NCI-H2196 treated with DMSO at 0.1 percent for 48 hours (cell line): ENCODE measurements around the gene YAE1.
A peak's percentile ranks its signal among the peaks of the same experiment; 100 is the strongest.
"Not testable (repeated sequence)": the region's sequence is repeated elsewhere in the genome, so short reads cannot be mapped to it uniquely, and the experiment has no call there.

ENCODE experiments used
- DNase-seq: peaks from one replicate; lab custom pipeline; 2025; ENCODE audit not compliant: unreplicated experiment; lab: John Stamatoyannopoulos, UW

Gene YAE1, protein sequence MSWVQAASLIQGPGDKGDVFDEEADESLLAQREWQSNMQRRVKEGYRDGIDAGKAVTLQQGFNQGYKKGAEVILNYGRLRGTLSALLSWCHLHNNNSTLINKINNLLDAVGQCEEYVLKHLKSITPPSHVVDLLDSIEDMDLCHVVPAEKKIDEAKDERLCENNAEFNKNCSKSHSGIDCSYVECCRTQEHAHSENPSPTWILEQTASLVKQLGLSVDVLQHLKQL

DNA sequence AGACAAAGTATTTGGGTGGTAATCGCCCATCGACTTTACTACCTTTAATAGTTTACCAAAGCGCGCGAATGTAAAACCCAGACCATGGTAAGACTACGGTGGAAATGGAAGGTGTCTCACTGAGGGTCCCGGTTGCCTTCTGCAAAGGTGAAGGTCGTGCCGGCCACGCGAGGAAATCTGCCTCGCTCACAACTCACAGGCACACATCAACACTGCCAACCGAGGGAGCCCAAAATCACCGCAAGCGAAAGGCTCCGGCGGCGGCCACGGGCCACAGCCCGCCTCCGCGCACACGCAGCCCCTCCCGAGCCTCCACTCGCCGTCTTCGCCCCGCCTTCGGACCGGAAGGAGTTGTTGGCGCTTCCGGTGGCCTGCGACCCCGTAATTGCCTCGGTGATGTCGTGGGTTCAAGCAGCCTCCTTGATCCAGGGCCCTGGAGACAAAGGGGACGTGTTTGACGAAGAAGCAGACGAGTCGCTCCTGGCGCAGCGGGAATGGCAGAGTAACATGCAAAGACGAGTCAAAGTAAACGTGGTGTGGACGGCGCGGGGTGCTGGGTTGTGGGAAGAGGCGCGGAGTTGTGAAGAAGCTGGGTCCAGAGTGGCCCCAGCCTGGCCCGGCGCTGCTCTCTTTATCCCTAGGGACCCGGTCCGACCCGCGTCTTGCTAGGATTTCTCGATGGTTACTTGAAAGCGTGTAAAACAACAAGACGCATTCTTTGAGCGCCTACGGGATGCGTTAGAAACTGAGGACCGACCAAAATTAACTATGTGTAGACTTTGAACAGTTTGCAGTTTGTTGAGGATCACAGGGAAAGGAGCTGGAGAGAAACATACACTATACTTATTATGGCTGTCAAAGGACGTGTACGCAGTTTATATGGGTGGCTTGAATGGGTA lies at the start of gene YAE1:
Gene YAE1, plus strand, starts transcription at position 382 of the 899 bp plus-strand sequence. Its CDS starts 15 bp downstream, at position 397.
- peak; percentile 51 for DNase-seq

DNA sequence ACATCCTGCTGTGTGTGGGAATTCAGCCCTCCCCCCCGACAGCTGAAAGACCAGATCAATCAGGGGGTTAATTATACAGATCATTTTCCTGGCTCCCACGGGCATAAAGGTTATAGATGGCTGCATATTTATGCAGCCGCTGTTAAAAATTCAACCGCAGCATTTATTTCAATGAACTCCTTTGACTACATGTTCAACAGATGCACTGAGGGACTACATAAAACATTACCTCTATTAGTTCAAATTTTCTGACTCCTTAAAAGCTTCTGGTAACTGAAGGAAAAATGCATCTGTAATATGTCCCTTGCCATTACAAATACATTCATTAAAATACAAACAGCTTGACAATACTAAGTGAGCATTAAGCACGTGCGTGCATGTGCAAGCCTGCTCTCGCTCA lies 49.7 kb upstream of the YAE1 start:
- no peak for DNase-seq

DNA sequence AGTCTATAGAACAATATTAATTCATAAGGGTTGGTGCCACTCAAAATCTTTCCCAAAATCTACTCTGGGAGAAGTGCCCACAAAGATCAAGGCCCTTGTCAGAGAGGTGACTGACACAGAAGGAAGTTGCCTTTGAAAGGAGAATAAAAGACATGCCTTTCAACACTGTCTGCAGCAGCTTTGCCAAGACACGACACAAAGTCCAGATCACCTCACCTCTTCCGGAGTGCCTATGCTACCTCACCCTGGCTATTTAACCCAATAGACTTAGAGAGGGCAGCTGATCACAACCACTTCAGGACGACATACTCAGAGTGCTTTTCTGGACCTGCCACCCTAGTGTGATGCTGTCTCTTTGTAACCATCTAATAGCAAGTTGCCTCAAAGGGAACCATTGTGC lies 49.0 kb upstream of the YAE1 start:
- no peak for DNase-seq

DNA sequence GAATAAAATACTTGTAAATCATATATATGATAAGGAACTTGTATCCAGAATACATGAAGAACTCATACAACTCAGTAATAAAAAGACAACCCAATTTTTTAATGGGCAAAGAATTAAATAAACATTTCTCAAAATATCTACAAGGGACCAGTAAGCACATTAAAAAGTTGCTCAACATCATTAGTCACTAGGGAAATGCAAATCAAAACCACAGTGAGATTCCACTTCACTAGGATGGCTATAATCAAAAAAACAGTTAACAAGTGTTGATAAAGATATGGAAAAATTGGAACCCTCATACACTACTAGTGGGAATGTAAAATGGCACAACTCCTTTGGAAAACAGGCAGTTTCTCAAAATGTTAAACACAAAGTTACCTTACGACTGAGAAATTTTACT lies 40.3 kb upstream of the YAE1 start:
- DNase-seq, result no peak

DNA sequence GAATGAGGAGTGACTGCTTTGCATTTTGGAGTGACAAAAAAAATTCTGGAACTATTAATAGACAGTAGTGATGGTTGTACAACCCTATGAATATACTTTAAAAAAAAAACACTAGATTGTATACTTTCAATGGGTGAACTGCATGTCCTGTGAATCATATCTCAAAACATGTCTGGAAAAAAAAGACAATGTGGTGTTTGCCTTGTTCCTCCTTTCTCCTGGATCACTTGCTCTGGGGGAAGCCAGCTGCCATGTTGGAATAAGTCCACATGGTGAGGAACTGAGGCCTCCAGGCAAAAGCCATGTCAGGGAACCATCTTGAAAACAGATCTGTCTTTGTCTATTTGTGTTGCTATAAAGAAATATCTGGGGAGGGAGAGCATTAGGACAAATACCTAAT lies 39.5 kb upstream of the YAE1 start:
- no peak for DNase-seq

DNA sequence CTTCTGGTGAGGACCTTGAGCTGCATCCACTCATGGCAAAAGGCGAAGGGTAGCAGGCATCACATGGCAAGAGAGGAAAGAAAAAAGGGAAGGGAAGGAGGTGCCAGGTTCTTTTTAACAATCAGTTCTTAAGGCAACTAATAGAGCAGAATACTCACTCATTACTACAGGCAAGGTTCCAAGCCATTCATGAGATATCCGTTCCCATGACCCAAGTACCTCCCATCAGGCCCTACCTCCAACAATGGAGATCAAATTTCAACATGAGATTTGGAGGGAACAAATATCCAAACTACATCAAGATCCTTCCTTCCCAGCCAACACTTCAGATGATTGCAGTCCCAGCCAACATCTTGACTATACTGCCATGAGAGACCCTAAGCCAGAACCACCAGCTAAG lies 38.9 kb upstream of the YAE1 start:
- no peak for DNase-seq

DNA sequence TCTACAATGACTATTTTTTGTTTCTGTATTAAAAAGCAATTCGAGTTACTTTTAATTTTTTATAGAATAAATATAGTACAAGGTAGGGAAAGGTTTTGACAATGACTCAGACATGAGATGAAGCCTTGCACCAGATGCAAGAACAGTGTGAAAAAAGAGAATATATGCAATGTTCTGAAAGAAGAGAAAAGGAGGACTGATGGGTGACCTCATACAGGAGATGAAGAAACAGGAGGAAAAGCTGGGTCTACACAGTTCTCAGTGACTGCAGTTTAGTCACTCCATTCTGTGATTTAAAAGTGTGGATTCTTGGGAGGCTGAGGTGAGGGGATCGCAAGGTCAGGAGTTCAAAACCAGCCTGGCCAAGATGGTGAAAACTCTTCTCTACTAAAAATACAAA lies 38.3 kb upstream of the YAE1 start:
- DNase-seq, result no peak

DNA sequence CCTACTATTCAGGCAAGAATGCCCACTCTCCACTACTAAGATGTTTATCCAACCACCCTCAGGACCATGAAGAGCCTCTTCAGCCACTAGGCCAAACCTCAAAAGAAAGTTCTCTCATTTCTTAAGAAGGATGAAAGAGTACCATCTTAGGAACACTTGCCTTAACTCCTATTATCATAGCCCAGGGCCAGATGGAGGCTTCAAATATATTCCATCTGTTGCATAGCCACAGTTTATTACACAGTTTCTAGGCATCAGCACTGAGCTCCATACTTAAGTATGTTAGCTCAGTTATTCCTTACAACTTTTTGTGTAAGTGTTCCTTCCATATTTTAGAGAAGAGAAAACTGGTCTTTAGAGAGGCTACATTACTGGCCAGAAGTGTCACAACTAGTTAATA lies 37.4 kb upstream of the YAE1 start:
- DNase-seq, result no peak

DNA sequence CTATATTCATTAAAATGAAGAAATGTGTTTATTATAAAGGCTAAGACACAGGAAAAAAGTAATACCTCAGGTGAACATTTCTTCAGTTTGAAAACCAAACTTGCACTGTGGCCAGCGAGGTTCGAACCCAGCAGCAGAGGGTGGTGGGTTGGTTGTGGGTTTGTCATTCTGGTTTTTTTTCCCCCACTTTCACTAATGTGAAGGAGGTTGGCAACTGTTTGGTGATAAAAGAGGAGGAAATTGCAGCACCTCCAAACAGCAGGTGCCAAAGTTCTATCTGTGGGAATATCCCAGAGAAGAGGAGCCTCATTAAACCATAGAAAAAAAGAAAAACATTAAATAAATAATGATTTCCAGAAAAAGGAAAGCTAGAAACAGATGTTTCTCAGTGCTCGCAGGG lies 36.6 kb upstream of the YAE1 start:
- no peak for DNase-seq

DNA sequence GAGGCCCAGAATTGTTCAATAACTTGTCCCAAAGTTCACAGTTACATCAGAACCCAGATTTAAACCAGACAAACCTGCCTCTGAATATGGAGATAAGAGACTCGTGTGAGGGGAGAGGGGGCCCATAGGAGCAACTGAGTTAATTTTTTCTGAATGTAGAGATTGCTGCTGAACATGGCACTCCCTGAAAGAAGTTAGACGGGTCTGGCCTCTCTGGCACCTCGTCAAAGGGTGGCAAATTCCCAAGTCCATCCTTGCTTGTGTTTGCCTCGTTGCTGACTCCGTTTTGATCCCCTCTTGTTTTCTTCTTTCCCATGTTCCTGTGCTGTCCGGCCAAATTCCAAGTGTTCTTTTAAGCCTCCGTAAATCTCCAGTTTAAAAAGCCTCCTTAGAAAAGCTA lies 35.2 kb upstream of the YAE1 start:
- DNase-seq, result no peak

DNA sequence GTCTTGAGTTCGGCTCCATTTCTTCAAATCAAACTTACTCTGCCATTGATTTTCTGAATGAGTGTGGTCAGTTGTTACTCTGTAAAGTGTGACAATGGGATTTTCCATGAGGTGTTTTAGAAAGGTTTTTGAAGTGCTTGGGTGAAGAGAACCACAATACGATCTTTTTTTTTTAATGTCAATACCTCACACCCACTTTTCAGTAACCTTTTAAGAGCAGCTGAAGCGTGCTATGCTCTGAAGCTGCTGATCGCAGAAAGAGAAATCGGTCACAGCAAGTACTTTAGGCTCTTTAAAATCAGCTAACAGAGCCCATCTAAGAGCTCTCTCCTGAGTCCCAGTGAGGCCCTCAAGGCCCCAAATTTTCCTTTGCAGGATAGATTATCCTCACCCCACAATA lies 34.4 kb upstream of the YAE1 start:
- no peak for DNase-seq

DNA sequence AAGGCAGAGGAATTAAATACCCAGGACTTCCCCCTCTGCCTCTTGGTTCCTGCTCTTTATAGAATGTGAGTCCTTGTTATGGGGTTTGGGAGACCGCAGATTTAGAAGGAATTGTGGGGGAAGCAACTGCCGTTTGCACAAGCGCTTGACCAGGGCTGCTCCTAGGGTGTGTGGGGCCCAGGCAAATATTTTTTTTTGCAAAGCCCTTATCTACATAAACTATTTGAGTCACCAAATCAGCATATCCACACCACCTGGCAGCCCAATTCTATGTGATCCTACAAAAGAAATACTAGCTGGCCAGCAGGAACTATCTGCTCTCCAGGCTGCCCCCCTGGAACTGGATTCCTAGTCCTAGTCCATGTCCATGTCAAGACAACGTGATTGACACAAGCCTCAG lies 33.4 kb upstream of the YAE1 start:
- DNase-seq, result no peak

DNA sequence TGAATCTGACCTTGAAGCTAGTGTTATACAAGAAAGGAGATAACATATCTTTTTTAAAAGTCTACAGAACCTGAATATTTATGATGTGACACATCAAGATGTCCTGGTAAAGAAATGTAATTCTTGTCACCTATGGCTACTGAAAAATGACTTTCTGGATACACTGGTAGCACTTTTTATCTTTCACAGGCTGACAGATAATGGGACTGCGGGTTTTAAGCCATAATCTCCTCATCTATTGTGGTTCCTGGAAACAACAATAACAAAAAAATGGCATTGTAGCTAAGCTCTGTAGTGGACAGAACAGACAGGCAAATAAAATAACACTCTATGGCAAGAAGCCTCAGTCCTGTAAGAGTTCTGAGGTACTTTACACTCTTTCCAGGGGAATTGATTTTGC lies 31.6 kb upstream of the YAE1 start:
- DNase-seq, result no peak

DNA sequence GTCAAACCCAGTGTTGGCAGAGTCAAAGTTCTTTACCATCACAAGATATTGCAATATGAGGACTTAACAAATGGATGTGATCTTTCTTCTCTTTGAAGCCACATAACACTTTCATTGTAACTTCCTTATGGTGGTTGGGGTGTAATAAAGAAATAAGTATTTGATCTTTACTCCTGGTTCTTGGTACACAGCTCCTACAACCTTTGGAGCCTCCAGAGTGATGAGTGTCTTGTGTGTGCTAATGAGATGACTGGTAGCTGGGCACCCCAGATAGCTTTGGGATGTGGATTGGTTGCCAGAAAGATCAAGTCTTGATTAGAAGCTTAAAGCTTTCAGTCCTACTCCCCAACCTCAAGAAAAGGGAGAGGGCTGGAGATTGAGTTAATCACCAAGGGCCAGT lies 31.1 kb upstream of the YAE1 start:
- no peak for DNase-seq

DNA sequence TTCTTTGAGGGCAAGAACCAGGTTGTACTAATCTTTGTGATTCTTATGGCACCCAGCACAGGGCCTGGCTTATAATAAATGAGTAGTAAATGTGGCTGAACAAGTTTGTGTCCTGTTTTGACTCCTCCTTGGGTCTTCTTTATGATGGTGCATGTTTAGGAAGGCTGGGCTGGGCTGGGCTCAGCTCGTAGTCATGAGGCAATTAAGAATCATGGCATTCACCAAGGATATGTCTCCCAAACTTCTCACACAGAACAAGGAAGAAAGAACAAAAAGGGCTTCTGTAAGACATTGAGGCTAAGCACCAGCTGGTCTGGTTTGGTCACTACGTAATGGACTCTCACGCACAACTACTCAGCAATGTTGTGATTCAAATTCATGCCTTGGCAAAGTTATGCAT lies 30.5 kb upstream of the YAE1 start:
- no peak for DNase-seq

DNA sequence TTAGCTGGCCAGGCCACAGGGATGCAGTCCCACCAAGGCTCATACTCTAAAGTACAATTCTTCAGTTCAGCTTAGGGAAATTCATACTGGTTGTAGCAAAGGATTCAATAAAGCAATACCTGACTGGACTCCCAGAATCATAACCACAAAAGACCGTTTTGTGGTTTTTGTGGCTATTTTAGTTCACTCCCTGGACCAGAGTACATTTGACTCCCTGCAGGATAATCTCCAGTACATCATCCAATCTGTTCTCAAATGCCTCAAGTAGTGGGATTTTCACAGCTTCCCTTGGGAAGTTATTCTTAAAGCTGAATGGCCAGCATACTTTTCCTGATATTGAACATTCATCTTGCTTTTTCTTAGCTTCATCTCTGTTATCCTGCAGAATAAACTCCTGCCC lies 29.3 kb upstream of the YAE1 start:
- no peak for DNase-seq

DNA sequence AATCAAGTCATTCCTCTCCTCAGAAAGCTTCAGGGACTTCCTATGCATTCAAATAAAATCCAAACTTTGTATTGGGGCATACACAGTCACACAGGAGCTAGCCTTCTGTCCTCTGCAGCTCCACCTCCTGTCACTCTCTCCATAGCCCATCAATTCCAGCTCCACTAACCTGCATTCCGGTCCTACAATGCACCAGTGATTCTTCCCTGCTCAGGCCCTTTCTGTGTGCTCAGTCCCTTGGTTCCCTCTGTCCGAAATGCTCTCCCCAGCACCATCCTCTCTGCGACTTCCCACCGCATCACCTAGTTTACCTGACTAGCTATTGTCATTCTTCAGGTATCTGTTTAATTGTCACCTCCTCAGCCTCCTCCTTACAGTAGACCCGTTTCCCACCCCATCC lies 26.4 kb upstream of the YAE1 start:
- no peak for DNase-seq

DNA sequence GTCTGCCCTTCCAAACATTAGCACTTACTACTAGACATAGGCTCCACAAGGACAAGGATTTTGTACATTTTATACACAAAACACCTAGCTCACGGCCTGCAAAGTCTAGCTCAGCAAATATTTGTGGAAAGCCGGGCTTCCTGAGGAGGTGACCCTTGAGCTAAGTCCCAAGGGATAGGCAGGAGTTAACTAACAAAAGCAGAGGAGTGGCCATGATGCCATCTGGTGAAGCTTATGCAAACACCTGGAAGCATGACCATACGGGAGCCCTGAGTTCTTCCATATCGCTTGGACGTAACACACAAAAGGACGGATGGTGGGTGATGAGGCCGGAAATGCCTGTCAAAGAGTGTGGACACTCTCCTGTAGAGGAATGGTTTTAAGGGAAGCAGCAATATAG lies 25.9 kb upstream of the YAE1 start:
- no peak for DNase-seq

DNA sequence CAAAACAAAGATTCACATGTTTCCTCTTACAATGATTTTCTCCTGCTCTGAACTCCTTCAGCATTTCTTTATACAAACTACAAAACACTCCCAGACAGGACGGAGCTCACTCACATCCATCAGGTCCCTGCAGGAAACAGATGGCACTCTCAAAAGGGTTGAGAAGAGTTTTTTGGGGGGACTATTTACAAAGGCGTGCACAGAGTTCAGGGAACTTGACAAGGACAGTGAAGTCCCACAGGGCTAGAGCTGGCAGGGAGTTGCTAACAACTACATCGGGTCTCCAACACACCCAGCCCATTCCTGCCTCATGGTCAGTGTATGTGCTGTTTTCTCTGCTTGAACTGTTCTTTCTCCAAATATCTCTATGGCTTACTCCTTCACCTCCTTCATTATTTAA lies 24.7 kb upstream of the YAE1 start:
- no peak for DNase-seq

DNA sequence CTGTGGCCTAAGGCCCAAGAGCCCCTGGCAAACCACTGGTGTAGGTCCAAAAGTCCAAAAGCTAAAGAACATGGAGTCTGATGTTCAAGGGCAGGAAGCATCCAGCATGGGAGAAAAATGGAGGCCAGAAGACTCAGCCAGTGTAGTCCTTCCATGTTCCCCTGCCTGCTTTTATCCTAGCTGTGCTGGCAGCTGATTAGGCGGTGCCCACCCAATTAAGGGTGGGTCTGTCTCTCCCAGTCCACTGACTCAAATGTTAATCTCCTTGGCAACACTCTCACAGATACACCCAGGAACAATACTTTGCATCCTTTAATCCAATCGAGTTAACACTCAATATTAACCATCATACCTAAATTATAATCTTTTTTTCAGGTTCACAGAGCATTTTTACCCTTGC lies 21.4 kb upstream of the YAE1 start:
- DNase-seq, result not testable (repeated sequence)

DNA sequence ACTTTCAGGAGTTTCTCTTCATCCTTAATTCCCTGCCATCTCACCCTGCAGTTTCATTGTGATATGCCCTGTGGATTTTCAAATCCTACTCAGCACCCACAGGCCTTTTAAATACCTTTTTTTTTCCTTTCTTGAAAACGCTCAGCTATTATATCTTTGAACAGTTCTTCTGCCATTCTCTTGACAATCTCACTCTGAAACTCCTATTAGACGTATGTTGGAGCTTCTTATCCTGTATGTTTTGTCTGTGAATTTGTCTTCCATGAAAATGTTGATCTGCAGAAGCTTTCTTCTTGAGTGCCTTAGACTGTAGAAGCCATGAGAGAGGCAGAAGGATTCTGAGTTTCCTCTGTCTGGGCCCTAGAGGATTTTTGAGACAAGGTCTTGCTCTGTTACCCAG lies 18.9 kb upstream of the YAE1 start:
- no peak for DNase-seq

DNA sequence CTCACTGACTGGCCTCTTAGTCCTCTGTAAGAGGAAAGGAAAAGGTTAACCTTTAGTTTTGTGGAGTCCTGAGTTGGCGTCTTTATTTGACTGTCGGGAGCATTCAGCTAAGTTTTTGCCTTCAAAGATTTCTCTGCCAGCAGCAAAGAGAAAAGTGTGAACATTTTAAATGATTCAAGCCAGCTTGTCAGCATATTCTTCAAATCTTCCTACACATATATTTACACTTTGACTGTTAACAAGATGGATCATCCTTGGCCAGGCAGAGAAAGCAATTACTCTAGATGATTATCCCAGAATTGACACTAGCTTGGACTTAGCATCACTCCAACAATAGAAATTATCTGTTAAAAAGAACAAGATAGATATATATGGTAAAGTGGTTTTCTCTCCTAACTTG lies 15.8 kb upstream of the YAE1 start:
- no peak for DNase-seq

DNA sequence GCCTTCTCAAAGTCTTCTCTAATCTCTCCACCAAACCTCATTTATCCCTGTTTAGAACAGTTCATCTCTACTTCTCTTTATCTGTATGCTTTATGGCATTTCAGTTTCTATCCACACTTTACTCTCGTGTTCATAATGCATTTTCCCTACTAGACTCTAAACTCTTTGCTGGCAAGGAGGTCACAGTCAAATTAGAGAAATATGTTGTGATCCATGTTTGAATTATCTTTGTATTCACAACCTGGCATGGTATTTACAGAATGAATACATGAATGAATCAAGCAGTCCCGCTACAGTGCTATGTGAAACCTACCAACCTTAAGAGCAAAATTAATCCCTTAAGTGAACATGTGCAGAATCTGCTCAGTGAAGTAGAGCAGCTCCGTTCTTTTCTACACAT lies 12.8 kb upstream of the YAE1 start:
- no peak for DNase-seq
